ENCODE measurements around the gene MIEF2.

Gene MIEF2

DNA sequence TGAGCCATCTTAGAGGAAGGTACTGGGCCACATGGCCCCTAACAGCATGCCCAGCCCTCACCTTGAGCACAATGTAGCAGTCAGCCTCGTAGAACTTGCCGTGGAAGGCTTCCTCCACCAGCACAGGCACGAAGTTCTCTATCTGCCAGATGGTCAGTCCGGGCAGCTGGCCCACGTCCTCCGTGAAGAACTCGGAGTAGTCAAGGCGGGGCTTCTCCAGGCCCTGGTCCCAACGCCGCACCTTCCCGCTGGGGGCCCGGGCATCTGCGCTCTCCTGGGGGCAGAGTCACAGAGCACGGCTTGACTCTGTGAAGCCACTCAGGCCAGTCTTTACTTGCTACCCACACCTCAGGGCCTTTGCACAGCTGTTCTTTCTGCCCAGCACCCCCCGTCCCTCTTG lies 9.3 kb upstream of the MIEF2 start:
- Mint-ChIP-seq H3K4me3 (no peak overlapping the region), H3K36me3 (ENCODE audit: low read depth) (peaks cover 16% of the 10 kb centered on the region), H3K4me1 (peaks cover 19% of the 10 kb centered on the region), H3K27ac (no peak overlapping the region), H3K9me3 (no peaks in the 10 kb centered on the region), H3K27me3 (ENCODE audit: low read depth, poor library complexity) (peaks cover 7% of the 10 kb centered on the region)
- no peak for TF ChIP-seq CTCF (IDR thresholded peaks at IDR 0.05)
- DNase-seq = no peak

DNA sequence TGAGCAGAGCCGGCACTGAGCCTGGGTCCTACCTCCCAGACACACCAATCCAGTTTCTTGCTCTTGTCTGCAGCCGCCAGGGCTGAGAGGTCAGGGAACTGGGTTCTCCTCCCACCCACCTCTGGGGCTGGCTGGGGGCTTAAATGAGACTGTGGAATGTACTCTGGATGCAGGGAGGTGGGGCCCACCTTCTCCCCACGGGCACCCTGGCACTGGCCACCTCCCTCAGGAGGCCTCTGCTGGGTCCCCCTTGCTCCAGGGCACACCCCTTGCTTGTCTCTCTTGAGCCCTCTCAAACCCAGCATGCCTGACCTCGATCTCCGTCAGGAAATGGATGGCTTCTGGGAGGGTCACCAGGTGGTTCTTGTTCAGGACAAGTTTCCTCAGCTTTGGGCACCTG lies 8.3 kb upstream of the MIEF2 start:
- DNase-seq = no peak
- H3K36me3 Mint-ChIP-seq (ENCODE audit: low read depth) = peaks cover 16% of the 10 kb centered on the region
- no peak for TF ChIP-seq CTCF (IDR thresholded peaks at IDR 0.05)
- peaks cover 7% of the 10 kb centered on the region for H3K27me3 Mint-ChIP-seq (ENCODE audit: low read depth, poor library complexity)
- H3K9me3 Mint-ChIP-seq = no peaks in the 10 kb centered on the region
- H3K27ac Mint-ChIP-seq = no peak overlapping the region
- H3K4me3 Mint-ChIP-seq = no peak overlapping the region
- H3K4me1 Mint-ChIP-seq = peaks cover 21% of the 10 kb centered on the region

GRCh38 chr17:18253187-18253884 lies 7.1 kb upstream of the MIEF2 start:
- H3K36me3 Mint-ChIP-seq (ENCODE audit: low read depth) = peaks cover 12% of the 10 kb centered on the region
- no peak for TF ChIP-seq CTCF (IDR thresholded peaks at IDR 0.05)
- peaks cover 4% of the 10 kb centered on the region for H3K27me3 Mint-ChIP-seq (ENCODE audit: low read depth, poor library complexity)
- H3K4me1 Mint-ChIP-seq = peaks cover 22% of the 10 kb centered on the region
- DNase-seq = no peak
- H3K9me3 Mint-ChIP-seq = no peaks in the 10 kb centered on the region
- H3K4me3 Mint-ChIP-seq = no peak overlapping the region
- H3K27ac Mint-ChIP-seq = no peak overlapping the region

DNA sequence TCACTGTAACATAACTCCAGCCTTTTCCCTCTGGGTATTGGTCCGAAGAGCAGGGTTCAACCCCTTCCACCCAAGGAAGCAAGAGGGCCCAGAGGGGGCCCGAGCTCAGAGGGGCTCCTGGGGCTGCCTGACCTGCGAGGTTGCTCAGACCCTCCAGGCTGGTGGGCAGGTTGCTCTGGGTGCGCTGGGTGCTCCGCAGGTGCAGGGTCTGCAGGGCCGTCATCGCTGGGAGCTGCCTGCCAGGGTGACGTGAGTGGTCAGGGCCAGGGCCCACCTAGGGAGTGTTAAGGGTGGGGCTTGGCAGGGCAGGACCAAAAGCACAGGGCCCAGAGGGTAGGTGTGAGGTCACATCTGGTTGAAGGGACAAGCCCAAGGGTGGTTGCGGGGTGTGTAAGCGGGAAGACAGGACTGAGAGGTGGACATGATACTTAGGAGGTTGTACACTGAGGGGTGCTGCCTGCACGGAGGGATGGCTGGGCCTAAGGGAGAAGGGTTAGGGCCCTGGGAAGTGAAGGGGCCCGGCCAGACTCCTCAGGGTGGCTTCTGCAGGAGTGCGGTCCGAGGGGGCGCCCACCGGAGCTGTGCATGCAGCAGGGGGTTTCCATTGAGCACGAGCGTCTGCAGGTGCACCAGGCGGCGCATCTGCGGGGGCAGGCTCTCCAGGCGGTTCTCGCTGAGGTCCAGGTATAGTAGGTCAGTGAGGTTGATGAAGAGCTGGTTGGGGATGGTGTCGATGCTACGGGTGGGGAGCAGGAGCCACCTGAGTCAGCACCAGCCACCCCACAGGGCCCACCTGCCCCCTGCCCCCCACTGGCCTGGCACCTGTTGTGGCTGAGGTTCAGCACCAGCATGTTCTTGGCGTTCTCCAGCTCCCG lies 6.3 kb upstream of the MIEF2 start:
- no peaks in the 10 kb centered on the region for H3K9me3 Mint-ChIP-seq
- H3K27me3 Mint-ChIP-seq (ENCODE audit: low read depth, poor library complexity) = peaks cover 3% of the 10 kb centered on the region
- peaks cover 21% of the 10 kb centered on the region for H3K4me1 Mint-ChIP-seq
- no peak for DNase-seq
- H3K36me3 Mint-ChIP-seq (ENCODE audit: low read depth) = peaks cover 12% of the 10 kb centered on the region
- H3K4me3 Mint-ChIP-seq = no peak overlapping the region
- no peak overlapping the region for H3K27ac Mint-ChIP-seq
- TF ChIP-seq CTCF (IDR thresholded peaks at IDR 0.05) = no peak

DNA sequence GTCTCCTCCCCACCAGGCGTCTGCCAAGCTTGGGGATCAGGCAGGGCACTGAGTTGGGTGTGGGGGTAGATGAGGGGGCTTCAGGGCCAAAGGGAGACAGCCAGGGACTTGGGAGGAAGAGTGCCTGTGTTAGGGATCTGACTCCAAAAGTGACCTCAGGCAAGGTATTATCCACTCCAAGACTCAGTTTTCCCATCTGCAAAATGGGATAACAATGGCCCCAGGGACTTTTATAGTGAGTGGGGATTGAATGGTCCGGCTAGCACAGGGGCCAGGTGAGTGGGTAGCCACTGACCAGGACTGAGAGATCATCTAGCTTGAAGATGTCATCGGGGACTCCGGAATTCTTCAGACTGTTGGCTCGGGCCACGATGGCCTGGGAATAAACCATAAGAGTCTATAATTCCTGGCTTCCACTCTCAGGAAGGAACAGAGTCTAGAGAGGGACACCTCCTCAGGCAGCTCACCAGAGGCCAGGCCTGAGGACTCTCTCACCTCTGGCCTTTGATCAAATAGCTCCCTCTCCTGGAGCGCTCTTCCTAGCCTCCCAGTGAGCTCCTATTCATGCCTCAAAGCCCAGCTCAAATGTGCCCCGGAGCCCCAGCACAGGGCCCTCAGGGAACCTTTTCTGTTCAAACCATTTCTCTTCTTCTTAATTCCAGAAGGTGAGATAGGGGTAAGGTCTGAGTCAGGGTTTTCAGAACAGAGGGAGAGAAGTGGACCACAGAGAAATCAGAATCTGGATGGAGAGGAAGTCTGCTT lies 5.4 kb upstream of the MIEF2 start:
- Mint-ChIP-seq H3K36me3 (ENCODE audit: low read depth) (peaks cover 9% of the 10 kb centered on the region), H3K27me3 (ENCODE audit: low read depth, poor library complexity) (peaks cover 3% of the 10 kb centered on the region), H3K9me3 (no peaks in the 10 kb centered on the region), H3K4me3 (no peak overlapping the region), H3K4me1 (peaks cover 27% of the 10 kb centered on the region), H3K27ac (no peak overlapping the region)
- TF ChIP-seq CTCF (IDR thresholded peaks at IDR 0.05) = no peak
- no peak for DNase-seq
